ENCODE results near the gene MTOR. TPM values are rescaled to one million over a fixed set of nuclear protein-coding genes. Genes with fewer than 3 reads are reported as not detected.

MTOR gene
- total and polyA plus RNA-seq, 2 of the 8 experiments (the other 6 are each of a cell fraction or from before 2014, with no cell fraction given), result 44.2 to 76.8 TPM

DNA sequence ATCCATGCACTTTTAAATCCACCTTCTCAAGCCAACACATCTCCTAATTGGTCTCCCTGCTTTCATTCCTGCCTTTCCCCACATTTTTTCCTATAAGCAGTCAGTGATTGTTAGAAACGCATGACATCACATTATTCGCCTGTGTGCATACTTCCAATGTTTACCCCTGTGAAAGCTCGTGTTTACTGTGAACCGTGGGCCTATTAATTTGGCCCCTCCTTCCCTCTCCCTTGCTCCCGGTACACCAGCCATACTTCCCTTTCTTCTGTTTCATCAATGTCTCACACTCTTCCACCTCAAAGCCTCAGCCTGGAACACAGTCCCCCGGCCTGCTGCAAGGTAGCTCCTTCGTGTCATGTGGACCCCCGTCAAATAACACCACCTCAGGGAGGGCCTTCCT is 9.1 kb downstream of the MTOR start:
- H3K27ac ChIP-seq (ENCODE audit: low read depth, low read length), result no peak overlapping the region
- H2BK120ac ChIP-seq (replicated peaks; ENCODE audit: low read depth, low read length), result no peak overlapping the region
- H2BK12ac ChIP-seq (ENCODE audit: low read depth, low read length), result no peak overlapping the region
- no peak overlapping the region for H2BK20ac ChIP-seq (ENCODE audit: low read length)
- peaks cover 0 to 4% of the 10 kb centered on the region in 2 experiments; a peak in 1 of 4 replicates for H3K9me3 ChIP-seq (ENCODE audit: insufficient read depth in 2 of 2, low read depth in 1 of 2, low read length in 1 of 2)
- H2AK5ac ChIP-seq (ENCODE audit: low read depth, low read length), result no peak overlapping the region
- no peak overlapping the region for H4K5ac ChIP-seq (ENCODE audit: insufficient read length, low read depth, low read length)
- no peaks in the 10 kb centered on the region for H3K27me3 ChIP-seq (replicated peaks in 1 of 4; ENCODE audit: control insufficient read depth in 3 of 4, extremely low read depth in 1 of 4, insufficient read depth in 3 of 4, low read length in 3 of 4)
- peaks cover 20 to 78% (median 62%) of the 10 kb centered on the region in 4 experiments for H3K36me3 ChIP-seq (ENCODE audit: control insufficient read depth in 2 of 4, insufficient read depth in 4 of 4, low read length in 3 of 4)
- H3K23me2 ChIP-seq (ENCODE audit: low read depth, low read length), result no peaks in the 10 kb centered on the region
- H3K4me1 ChIP-seq (replicated peaks in 1 of 4; ENCODE audit: control insufficient read depth in 3 of 4, insufficient read depth in 4 of 4, low read length in 3 of 4), result no peaks in the 10 kb centered on the region
- H3K79me1 ChIP-seq (ENCODE audit: low read depth, low read length), result no peaks in the 10 kb centered on the region; the same call in 1 of the 2 replicates
- H2AFZ ChIP-seq (ENCODE audit: low read length), result no peak overlapping the region
- 93% methylated on average over 8 of the region's 8 CpGs; no CpG with 5 or more reads in 1 of the 2 experiments for WGBS, 2 experiments (ENCODE audit: extremely low coverage in 1 of 2, insufficient coverage in 1 of 2, insufficient read length in 1 of 2, insufficient replicate concordance in 2 of 2, low coverage in 1 of 2, low lambda C conversion rate in 2 of 2, missing lambda C conversion rate in 1 of 2)
- no peak overlapping the region for H3K23ac ChIP-seq (ENCODE audit: insufficient read length)
- DNase-seq (ENCODE audit: low read depth in 1 of 2, low spot score in 2 of 2) (no peak), FAIRE-seq (no peak)
- no peak overlapping the region for H3K4me3 ChIP-seq (ENCODE audit: extremely low read depth in 1 of 4, insufficient read depth in 2 of 4, low read depth in 3 of 4, low read length in 4 of 4)
- no peak overlapping the region for H2BK15ac ChIP-seq (ENCODE audit: low read length)
- H3K18ac ChIP-seq (ENCODE audit: extremely low read depth, low read length), result no peak overlapping the region
- no peak overlapping the region for H4K8ac ChIP-seq (ENCODE audit: extremely low read depth, insufficient read depth, low read length)
- CTCF ChIA-PET (ENCODE audit: partially characterized antibody), result interaction anchor here (0.6 to 3.9 kb wide), 6 partner anchors 11 to 657 kb away, joined by 3 to 22 read pairs (median 4); no protein-coding TSS in a partner anchor
- H3K9ac ChIP-seq (replicated peaks in 1 of 4; ENCODE audit: extremely low read depth in 1 of 4, low read depth in 3 of 4, low read length in 3 of 4), result no peak overlapping the region
- no peak overlapping the region for H2BK5ac ChIP-seq (ENCODE audit: low read depth, low read length)
- no peaks in the 10 kb centered on the region for H3K79me2 ChIP-seq (ENCODE audit: control insufficient read depth in 1 of 2, insufficient read depth in 2 of 2, low read length in 2 of 2)
- no peak overlapping the region for H3K4me2 ChIP-seq (ENCODE audit: insufficient read depth in 1 of 2, low read depth in 2 of 2, low read length in 2 of 2)
- H3K56ac ChIP-seq (replicated peaks; ENCODE audit: insufficient read length, low read depth, low read length), result no peak overlapping the region
- no peak overlapping the region for H3K4ac ChIP-seq (replicated peaks; ENCODE audit: insufficient read length, low read depth, low read length)
- H3K14ac ChIP-seq (ENCODE audit: insufficient read length), result no peak overlapping the region
- POLR2A ChIA-PET (ENCODE audit: partially characterized antibody), result interaction anchor here (3.2 kb wide), 1 partner anchor 10 kb away, joined by 12 read pairs; the partner anchor contains the start of gene MTOR
- H4K20me1 ChIP-seq (replicated peaks in 1 of 2; ENCODE audit: control insufficient read depth in 1 of 2, insufficient read depth in 2 of 2, low read length in 2 of 2), result peaks cover 2 to 3% of the 10 kb centered on the region in 2 experiments
- no peak overlapping the region for H4K91ac ChIP-seq (replicated peaks; ENCODE audit: insufficient read length, low read length)
- TF ChIP-seq CEBPB (IDR thresholded peaks at IDR 0.05; ENCODE audit: low read depth, low read length) (no peak), EGR1 (IDR thresholded peaks at IDR 0.05; ENCODE audit: borderline replicate concordance, low read depth, low read length) (no peak), SP2 (IDR thresholded peaks at IDR 0.05; ENCODE audit: low read length) (no peak), BACH1 (IDR thresholded peaks at IDR 0.05; ENCODE audit: low read length) (no peak), RXRA (IDR thresholded peaks at IDR 0.05; ENCODE audit: insufficient read depth, low read depth, low read length) (no peak), YY1 (IDR thresholded peaks at IDR 0.05; ENCODE audit: low read depth, low read length) (no peak), JUN (IDR thresholded peaks at IDR 0.05; ENCODE audit: low read depth, low read length) (no peak), SP4 (IDR thresholded peaks at IDR 0.05; ENCODE audit: low read length) (no peak), SAP30 (IDR thresholded peaks at IDR 0.05; ENCODE audit: insufficient read depth, insufficient replicate concordance, low read length) (no peak), KDM5A (IDR thresholded peaks at IDR 0.05; ENCODE audit: low read length) (no peak), GTF2F1 (IDR thresholded peaks at IDR 0.05; ENCODE audit: borderline replicate concordance, low read depth, low read length) (no peak), HDAC6 (IDR thresholded peaks at IDR 0.05; ENCODE audit: low read depth, low read length) (no peak)
- TF ChIP-seq, protein P1, sequence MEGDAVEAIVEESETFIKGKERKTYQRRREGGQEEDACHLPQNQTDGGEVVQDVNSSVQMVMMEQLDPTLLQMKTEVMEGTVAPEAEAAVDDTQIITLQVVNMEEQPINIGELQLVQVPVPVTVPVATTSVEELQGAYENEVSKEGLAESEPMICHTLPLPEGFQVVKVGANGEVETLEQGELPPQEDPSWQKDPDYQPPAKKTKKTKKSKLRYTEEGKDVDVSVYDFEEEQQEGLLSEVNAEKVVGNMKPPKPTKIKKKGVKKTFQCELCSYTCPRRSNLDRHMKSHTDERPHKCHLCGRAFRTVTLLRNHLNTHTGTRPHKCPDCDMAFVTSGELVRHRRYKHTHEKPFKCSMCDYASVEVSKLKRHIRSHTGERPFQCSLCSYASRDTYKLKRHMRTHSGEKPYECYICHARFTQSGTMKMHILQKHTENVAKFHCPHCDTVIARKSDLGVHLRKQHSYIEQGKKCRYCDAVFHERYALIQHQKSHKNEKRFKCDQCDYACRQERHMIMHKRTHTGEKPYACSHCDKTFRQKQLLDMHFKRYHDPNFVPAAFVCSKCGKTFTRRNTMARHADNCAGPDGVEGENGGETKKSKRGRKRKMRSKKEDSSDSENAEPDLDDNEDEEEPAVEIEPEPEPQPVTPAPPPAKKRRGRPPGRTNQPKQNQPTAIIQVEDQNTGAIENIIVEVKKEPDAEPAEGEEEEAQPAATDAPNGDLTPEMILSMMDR (IDR thresholded peaks at IDR 0.05; ENCODE audit: control extremely low read depth in 1 of 3, insufficient read depth in 1 of 3, low read depth in 1 of 3, low read length in 3 of 3), result no peak

Measured in H1 (cell line).